WTC11 (cell line): ENCODE measurements around the gene BCL2L11.

Experiments
- TF ChIP-seq, protein P1 (sequence below): fragments of 200-600 bp; IDR thresholded peaks from 2 replicates; pipeline ENCODE4 v1.8.0; 2022; ENCODE audit warnings: antibody characterized with exemption
- TF ChIP-seq, protein P2 (sequence below): sonication (generic); formaldehyde crosslinking; IDR thresholded peaks from 2 replicates; pipeline ENCODE4 v1.8.1; 2023; ENCODE audit warnings: mild to moderate bottlenecking, missing genetic modification reagents, moderate library complexity

DNA sequence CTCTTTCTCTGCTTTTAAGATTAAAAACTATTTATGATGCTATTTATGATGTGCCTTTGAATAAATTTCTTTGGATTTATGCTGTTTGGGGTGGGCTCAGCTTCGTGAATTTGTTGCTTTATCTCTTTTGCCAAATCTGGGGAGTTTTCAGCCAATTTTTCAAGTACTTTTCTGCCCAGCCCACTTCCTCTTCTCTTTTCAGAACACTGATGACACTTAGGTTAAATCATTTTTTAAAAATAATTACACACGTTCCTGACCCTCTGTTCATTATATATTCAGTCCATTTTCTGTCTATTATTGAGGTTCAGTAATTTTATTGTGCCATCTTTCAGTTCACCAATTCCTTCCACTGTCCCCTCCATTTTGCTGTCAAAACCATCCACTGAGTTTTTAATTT is 14.8 kb upstream of the BCL2L11 start:
- TF ChIP-seq, protein P1, sequence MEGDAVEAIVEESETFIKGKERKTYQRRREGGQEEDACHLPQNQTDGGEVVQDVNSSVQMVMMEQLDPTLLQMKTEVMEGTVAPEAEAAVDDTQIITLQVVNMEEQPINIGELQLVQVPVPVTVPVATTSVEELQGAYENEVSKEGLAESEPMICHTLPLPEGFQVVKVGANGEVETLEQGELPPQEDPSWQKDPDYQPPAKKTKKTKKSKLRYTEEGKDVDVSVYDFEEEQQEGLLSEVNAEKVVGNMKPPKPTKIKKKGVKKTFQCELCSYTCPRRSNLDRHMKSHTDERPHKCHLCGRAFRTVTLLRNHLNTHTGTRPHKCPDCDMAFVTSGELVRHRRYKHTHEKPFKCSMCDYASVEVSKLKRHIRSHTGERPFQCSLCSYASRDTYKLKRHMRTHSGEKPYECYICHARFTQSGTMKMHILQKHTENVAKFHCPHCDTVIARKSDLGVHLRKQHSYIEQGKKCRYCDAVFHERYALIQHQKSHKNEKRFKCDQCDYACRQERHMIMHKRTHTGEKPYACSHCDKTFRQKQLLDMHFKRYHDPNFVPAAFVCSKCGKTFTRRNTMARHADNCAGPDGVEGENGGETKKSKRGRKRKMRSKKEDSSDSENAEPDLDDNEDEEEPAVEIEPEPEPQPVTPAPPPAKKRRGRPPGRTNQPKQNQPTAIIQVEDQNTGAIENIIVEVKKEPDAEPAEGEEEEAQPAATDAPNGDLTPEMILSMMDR: no peak
- TF ChIP-seq, protein P2, sequence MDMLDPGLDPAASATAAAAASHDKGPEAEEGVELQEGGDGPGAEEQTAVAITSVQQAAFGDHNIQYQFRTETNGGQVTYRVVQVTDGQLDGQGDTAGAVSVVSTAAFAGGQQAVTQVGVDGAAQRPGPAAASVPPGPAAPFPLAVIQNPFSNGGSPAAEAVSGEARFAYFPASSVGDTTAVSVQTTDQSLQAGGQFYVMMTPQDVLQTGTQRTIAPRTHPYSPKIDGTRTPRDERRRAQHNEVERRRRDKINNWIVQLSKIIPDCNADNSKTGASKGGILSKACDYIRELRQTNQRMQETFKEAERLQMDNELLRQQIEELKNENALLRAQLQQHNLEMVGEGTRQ: no peak
